ENCODE data around the gene FREM2.

The FREM2 gene

GRCh38 chr13:38687246-38688229, 661 bp downstream of the FREM2 start:
- no peak for DNase-seq

GRCh38 chr13:38688674-38689073, 1.8 kb downstream of the FREM2 start:
- no peak for DNase-seq

GRCh38 chr13:38690231-38690630, 3.4 kb downstream of the FREM2 start:
- no peak for DNase-seq

- DNase-seq = no peak
These were observed 6.3 kb downstream of the FREM2 start for GRCh38 chr13:38693168-38693567.

- no peak for DNase-seq
These were observed 6.8 kb downstream of the FREM2 start for GRCh38 chr13:38693641-38694040.

GRCh38 chr13:38697197-38697596, 10.3 kb downstream of the FREM2 start:
- DNase-seq = no peak

- DNase-seq = no peak
These were observed 10.9 kb downstream of the FREM2 start for GRCh38 chr13:38697628-38698333.

GRCh38 chr13:38700051-38700450, 13.2 kb downstream of the FREM2 start:
- DNase-seq = no peak

- no peak for DNase-seq
These were observed 15.8 kb downstream of the FREM2 start for GRCh38 chr13:38702669-38703068.

- DNase-seq = no peak
These were observed 16.4 kb downstream of the FREM2 start for GRCh38 chr13:38703255-38703654.

- DNase-seq = no peak
These were observed 18.5 kb downstream of the FREM2 start for GRCh38 chr13:38705365-38705764.

- DNase-seq = no peak
These were observed 20.6 kb downstream of the FREM2 start for GRCh38 chr13:38707460-38707859.

GRCh38 chr13:38713046-38713445, 26.2 kb downstream of the FREM2 start:
- no peak for DNase-seq

GRCh38 chr13:38718374-38718773, 31.5 kb downstream of the FREM2 start:
- no peak for DNase-seq

GRCh38 chr13:38730332-38730731, 43.5 kb downstream of the FREM2 start:
- DNase-seq = no peak

- no peak for DNase-seq
These were observed 46.3 kb downstream of the FREM2 start for GRCh38 chr13:38733146-38733545.

GRCh38 chr13:38735665-38736440, 49.0 kb downstream of the FREM2 start:
- DNase-seq = no peak

- DNase-seq = no peak
These were observed 56.6 kb downstream of the FREM2 start for GRCh38 chr13:38743466-38743865.

- no peak for DNase-seq
These were observed 65.8 kb downstream of the FREM2 start for GRCh38 chr13:38752686-38753085.

- no peak for DNase-seq
These were observed 67.0 kb downstream of the FREM2 start for GRCh38 chr13:38753878-38754277.

- no peak for DNase-seq
These were observed 68.9 kb downstream of the FREM2 start for GRCh38 chr13:38755793-38756192.

GRCh38 chr13:38758277-38758676, 71.4 kb downstream of the FREM2 start:
- no peak for DNase-seq

- DNase-seq = no peak
These were observed 72.5 kb downstream of the FREM2 start for GRCh38 chr13:38759390-38759789.

Measured in CD4-positive, alpha-beta T cell treated with Interleukin-21 for 1 hour (primary cell).